Measurements from ENCODE around the gene C1D.

Gene C1D

DNA sequence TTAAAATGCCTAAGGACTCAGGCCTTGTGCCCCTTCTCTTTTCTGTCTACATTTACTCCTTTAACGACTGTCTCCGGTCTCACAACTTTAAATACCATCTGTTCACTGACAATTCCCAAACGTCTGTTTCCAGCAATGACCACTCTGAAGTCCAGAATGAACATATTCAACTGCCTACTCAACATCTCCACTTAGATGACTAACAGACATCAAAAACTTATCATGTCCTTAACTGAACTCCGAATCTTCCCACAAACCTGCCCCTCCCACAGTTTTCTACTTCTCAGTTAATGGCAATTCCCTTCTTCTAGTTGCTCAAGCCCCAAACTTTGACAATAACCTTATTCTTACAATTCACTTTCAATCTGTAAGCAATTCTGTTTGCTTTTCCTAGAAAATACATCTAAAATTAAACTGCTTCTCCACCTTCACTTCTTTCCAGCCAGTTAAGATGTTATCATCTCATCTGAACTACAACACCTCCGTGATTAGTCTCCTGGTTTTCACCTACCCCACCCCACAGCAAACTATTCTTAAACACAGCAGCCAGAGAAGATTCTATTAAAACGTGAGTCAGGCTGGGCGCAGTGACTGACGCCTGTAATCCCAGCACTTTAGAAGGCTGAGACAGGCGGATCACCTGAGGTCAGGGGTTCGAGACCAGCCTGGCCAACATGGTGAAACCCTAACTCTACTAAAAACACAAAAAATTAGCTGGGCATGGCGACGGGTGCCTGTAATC, 2.8 kb downstream of the C1D start:
- DNase-seq (ENCODE audit: low read depth in 2 of 2): no peak

GRCh38 chr2:68057658-68058396, 5.0 kb downstream of the C1D start:
- DNase-seq (ENCODE audit: low read depth in 2 of 2): no peak

DNA sequence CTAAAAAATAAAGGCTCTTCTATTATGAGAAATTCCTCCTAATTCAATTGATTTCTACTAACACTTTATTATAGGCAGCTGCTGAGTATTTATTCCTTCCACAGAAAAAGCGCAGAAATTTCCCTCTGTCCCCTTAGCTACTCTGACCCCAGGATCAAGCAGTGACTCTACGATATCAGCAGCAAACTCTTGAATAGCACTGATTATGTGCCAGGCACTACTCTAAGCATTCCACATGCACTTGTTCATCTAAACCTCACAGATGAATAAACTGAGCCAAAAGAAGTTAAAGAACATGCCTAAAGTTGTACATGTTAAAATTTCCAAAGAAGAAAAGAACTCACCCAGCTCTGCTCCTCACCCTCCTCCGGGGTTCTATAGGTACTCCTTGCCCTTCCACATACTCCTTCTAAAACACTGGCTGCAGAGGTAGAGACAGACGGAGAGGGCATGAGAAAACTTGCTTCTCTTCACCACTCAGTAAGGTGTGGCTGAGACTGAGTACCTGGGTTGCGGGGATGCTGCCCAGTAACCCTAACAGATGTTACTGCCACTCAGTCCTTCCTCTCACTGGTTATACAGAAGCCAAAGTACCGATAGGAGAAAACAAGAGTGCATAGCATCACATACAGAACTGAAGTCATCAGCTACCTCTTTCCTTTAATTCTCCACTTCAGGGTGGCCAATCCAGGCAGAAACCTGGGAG, 9.9 kb downstream of the C1D start:
- no peak for DNase-seq (ENCODE audit: low read depth in 2 of 2)

GRCh38 chr2:68050353-68050752, 12.5 kb downstream of the C1D start:
- no peak for DNase-seq (ENCODE audit: low read depth in 2 of 2)

GRCh38 chr2:68046642-68047240, 16.1 kb downstream of the C1D start:
- no peak for DNase-seq (ENCODE audit: low read depth in 2 of 2)

DNA sequence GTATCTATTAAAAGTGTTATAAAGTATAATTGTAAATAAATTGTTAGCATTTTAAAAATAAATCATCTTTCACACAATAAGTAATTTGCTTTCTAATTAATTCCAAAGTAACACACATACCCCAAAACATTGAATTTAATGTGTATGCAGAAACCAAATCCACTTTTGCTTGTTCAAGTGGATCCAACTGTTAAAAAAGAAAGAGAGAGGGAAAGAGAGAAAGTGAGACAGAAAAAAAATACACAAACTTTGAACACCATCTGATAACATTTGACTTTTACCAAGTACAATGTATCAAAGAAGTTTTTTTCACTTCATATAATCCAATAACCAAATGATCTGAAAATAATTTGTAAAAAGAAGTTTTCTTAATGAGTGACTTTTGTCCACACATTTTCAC, 16.6 kb downstream of the C1D start:
- no peak for DNase-seq (ENCODE audit: low read depth in 2 of 2)

DNA sequence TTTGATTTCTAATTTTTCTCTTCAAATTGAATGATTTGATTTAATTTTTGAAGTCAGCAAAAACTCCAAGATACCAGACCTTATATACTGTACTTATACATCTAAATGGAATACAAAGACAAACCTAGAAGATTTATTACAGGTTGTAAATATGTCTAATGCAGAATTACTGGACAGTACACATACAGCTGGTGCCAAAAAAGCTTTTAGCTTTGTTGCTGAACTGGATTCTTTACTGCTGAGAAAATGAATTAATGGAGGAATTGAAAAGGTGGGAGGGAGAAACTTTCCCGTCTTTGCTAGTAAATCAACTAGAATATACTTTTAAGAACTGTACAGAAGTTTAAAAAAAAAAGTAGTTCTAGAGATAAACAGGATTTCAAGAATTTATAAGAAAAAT, 17.5 kb downstream of the C1D start:
- DNase-seq (ENCODE audit: low read depth in 2 of 2): no peak

GRCh38 chr2:68044099-68044498, 18.7 kb downstream of the C1D start:
- DNase-seq (ENCODE audit: low read depth in 2 of 2): no peak

DNA sequence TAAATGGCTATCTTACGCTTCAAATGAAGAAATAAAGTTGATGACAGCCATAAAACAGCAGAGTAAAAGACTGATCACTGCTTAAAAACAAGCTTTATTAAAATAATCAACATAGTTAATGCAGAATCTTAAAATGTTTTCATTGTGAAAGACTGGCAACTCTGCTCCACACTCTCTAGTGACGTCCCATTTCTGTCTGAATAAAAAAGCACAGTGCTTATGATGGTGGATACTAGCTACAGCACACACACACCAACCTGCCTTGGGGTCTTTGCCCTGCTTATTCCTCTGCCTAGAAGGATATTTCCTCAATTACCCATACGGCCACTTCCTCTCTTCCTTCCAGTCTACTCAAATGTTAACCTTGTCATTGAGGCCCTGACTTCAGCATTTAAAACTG, 19.1 kb downstream of the C1D start:
- DNase-seq (ENCODE audit: low read depth in 2 of 2): no peak

DNA sequence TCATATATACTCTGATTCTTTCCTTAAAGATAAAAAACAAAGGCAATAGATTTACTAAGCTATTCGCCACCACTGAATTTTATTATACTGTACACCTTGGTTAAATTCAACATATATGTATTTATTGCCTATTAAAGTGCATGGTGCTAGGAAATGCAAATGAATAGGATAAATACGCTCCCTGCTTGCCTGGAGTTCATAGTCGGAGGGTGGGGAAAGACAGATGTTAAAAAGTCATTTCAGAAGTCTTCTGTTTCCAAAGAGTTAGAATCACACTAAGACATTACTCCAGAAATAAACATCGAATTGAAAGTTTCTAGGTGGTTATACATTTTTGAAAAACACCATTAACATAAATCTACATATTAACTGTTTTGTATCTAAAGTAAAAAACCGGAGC, 19.8 kb downstream of the C1D start:
- no peak for DNase-seq (ENCODE audit: low read depth in 2 of 2)

GRCh38 chr2:68041704-68042245, 21.0 kb downstream of the C1D start:
- DNase-seq (ENCODE audit: low read depth in 2 of 2): no peak

DNA sequence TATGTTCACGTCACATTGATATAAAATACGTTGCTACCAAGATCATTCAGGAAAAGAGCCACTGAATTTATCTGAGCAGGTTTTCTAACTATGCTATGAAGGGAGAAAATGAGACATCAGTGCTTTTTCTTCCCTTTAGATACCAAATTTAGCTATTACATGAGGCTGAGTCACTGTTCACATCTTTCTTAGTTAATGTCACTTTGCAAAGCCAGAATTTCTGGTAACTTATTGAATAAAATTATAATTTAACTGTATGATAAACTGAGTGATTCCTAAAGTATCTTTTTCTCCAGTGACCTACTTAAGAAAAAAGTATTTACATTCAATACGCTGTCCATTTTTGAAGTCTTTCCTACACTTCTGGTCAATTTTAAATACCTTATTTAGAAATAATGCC, 22.7 kb downstream of the C1D start:
- no peak for DNase-seq (ENCODE audit: low read depth in 2 of 2)

GRCh38 chr2:68039317-68039716, 23.5 kb downstream of the C1D start:
- DNase-seq (ENCODE audit: low read depth in 2 of 2): no peak

DNA sequence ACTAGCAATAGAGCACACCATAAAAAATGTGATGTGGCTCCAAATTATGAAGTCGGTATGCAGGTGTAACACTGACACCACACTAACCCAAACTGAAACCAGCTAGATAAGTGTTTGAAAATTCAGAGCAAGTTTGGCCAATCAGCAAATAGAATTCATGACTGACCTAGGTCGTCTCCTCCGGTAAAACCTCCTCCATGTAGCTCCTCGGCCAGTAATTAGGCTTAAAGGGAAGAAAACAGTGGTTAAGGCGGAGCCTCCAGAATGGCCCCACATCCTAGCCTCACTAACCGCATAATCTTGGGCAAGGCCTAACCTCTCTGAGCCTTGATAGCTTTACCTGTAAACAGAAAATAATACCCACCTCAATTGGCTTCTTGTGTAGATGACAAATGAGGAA, 30.1 kb downstream of the C1D start:
- DNase-seq (ENCODE audit: low read depth in 2 of 2): no peak

DNA sequence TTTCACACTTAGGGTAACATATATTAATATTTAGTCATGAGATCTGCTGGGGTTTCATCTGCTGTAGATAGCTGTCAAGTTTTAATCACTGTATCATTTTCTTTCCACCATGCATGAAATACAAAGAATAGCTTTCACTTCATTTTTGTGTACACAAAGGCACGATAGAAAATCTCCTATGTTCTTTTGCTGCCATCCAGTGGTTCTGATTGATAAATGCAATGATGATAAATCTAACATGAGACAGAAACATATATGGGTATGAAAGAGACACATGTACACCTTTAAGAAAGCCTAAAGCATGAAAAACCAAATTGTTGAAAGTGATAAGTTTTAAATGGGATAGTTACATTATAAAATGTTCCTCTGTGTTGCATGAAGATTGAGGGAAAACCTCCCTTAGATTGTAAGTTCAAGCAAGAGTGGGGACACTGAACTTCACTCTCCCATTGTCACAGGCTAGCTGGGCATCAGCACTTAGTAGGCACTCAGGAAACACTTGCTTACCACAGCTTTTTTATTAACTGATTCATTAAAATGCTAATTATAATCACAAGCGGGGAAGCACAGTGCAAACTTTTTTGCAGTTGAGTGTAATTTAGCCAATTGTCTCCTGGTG, 31.2 kb downstream of the C1D start:
- no peak for DNase-seq (ENCODE audit: low read depth in 2 of 2)

- DNase-seq (ENCODE audit: low read depth in 2 of 2): no peak
Measured at GRCh38 chr2:68031043-68031442, 31.8 kb downstream of the C1D start.

DNA sequence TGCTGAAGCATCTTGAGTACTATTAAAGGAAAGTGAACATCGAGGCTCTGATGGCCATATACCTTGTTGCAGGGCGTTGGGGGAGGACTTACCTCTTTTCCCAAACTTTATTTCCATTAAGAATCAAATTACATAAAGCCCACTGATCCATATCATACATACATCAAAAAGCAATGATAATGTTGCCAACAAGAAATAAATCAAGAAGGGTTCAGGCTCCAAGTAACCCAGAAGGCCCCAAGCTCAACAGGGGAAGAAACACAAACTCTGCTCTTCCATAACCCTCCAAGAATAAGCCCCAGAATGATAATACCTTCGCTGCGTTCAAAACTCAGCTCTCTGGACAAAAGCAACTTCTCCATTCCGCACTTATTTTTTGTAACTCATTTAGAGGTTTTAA, 32.3 kb downstream of the C1D start:
- DNase-seq (ENCODE audit: low read depth in 2 of 2): no peak

- no peak for DNase-seq (ENCODE audit: low read depth in 2 of 2)
Measured at GRCh38 chr2:68027959-68028358, 34.8 kb downstream of the C1D start.

- no peak for DNase-seq (ENCODE audit: low read depth in 2 of 2)
Measured at GRCh38 chr2:68024450-68024849, 38.4 kb downstream of the C1D start.

DNA sequence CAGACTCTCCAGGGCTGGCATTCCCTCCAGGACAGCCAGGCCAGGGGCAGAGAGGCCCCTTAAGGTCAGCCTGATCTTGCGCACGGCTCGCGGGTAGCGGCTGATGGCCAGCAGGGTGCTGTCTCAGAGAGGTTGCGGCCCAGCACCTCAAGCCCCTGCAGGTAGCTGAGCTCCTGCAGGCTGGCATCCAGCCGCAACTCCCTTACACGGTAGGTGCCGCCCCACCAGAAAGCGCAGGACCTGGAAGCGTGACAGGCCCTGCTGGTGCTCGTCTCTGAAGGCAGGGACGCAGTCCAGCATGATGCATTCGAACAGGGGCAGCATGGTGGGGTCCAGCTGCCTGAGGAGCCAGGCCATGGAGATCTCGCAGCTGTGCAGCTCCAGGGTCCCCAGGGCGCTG, 38.9 kb downstream of the C1D start:
- DNase-seq (ENCODE audit: low read depth in 2 of 2): no peak

GRCh38 chr2:68018727-68019126, 44.1 kb downstream of the C1D start:
- no peak for DNase-seq (ENCODE audit: low read depth in 2 of 2)

- no peak for DNase-seq (ENCODE audit: low read depth in 2 of 2)
Measured at GRCh38 chr2:68009526-68009925, 53.3 kb downstream of the C1D start.

All from stimulated activated CD8-positive, alpha-beta memory T cell treated with anti-CD3 and anti-CD28 coated beads, Interleukin-7, amount 100 ng/mL, for 4 hours (primary cell).